ENCODE data around the gene SCO2.

Gene SCO2

GRCh38 chr22:50502096-50502495 lies 23.3 kb downstream of the SCO2 start:
- H3K4me3 ChIP-seq (ENCODE audit: severe bottlenecking), result no peak overlapping the region

GRCh38 chr22:50500452-50500851 lies 24.9 kb downstream of the SCO2 start:
- ATAC-seq (ENCODE audit: low read depth) (no peak), DNase-seq (ENCODE audit: low spot score) (no peak)
- no peak for TF ChIP-seq CTCF (IDR thresholded peaks at IDR 0.05; ENCODE audit: poor library complexity, severe bottlenecking)
- H3K27ac ChIP-seq (ENCODE audit: poor library complexity, severe bottlenecking), result no peak overlapping the region
- no peaks in the 10 kb centered on the region for H3K27me3 ChIP-seq (ENCODE audit: insufficient read depth, poor library complexity, severe bottlenecking)
- H3K36me3 ChIP-seq (ENCODE audit: low read depth), result peaks cover 12% of the 10 kb centered on the region
- H3K9me3 ChIP-seq (ENCODE audit: severe bottlenecking), result no peaks in the 10 kb centered on the region
- no peaks in the 10 kb centered on the region for H3K4me1 ChIP-seq (ENCODE audit: insufficient read depth, poor library complexity, severe bottlenecking)
- no peak overlapping the region for H3K4me3 ChIP-seq (ENCODE audit: severe bottlenecking)

More at GRCh38 chr22:50502096-50502495, 23.3 kb downstream of the SCO2 start:
- ATAC-seq (ENCODE audit: low read depth) (no peak), DNase-seq (ENCODE audit: low spot score) (no peak)
- H3K9me3 ChIP-seq (ENCODE audit: severe bottlenecking), result no peaks in the 10 kb centered on the region
- no peaks in the 10 kb centered on the region for H3K27me3 ChIP-seq (ENCODE audit: insufficient read depth, poor library complexity, severe bottlenecking)
- no peak overlapping the region for H3K27ac ChIP-seq (ENCODE audit: poor library complexity, severe bottlenecking)
- peaks cover 17% of the 10 kb centered on the region for H3K36me3 ChIP-seq (ENCODE audit: low read depth)
- no peak for TF ChIP-seq CTCF (IDR thresholded peaks at IDR 0.05; ENCODE audit: poor library complexity, severe bottlenecking)
- no peaks in the 10 kb centered on the region for H3K4me1 ChIP-seq (ENCODE audit: insufficient read depth, poor library complexity, severe bottlenecking)

GRCh38 chr22:50498322-50498890 lies 27.0 kb downstream of the SCO2 start:
- TF ChIP-seq CTCF (IDR thresholded peaks at IDR 0.05; ENCODE audit: poor library complexity, severe bottlenecking), result peak; percentile 58
- Histone ChIP-seq H3K36me3 (ENCODE audit: low read depth) (peaks cover 3% of the 10 kb centered on the region; the same call in 1 of the 2 replicates), H3K9me3 (ENCODE audit: severe bottlenecking) (no peaks in the 10 kb centered on the region), H3K27ac (ENCODE audit: poor library complexity, severe bottlenecking) (no peak overlapping the region), H3K4me1 (ENCODE audit: insufficient read depth, poor library complexity, severe bottlenecking) (no peaks in the 10 kb centered on the region), H3K27me3 (ENCODE audit: insufficient read depth, poor library complexity, severe bottlenecking) (no peaks in the 10 kb centered on the region), H3K4me3 (ENCODE audit: severe bottlenecking) (no peak overlapping the region)
- DNase-seq (ENCODE audit: low spot score) (no peak), ATAC-seq (ENCODE audit: low read depth) (peak; percentile 74)

GRCh38 chr22:50497093-50497492 lies 28.3 kb downstream of the SCO2 start:
- no peaks in the 10 kb centered on the region for H3K36me3 ChIP-seq (ENCODE audit: low read depth)
- no peaks in the 10 kb centered on the region for H3K9me3 ChIP-seq (ENCODE audit: severe bottlenecking)
- ATAC-seq (ENCODE audit: low read depth) (no peak), DNase-seq (ENCODE audit: low spot score) (no peak)
- TF ChIP-seq CTCF (IDR thresholded peaks at IDR 0.05; ENCODE audit: poor library complexity, severe bottlenecking), result no peak
- H3K4me3 ChIP-seq (ENCODE audit: severe bottlenecking), result no peak overlapping the region
- H3K27ac ChIP-seq (ENCODE audit: poor library complexity, severe bottlenecking), result no peak overlapping the region
- no peaks in the 10 kb centered on the region for H3K27me3 ChIP-seq (ENCODE audit: insufficient read depth, poor library complexity, severe bottlenecking)
- no peaks in the 10 kb centered on the region for H3K4me1 ChIP-seq (ENCODE audit: insufficient read depth, poor library complexity, severe bottlenecking)

- no peaks in the 10 kb centered on the region for H3K9me3 ChIP-seq (ENCODE audit: severe bottlenecking)
- DNase-seq (ENCODE audit: low spot score) (no peak), ATAC-seq (ENCODE audit: low read depth) (no peak)
- no peak for TF ChIP-seq CTCF (IDR thresholded peaks at IDR 0.05; ENCODE audit: poor library complexity, severe bottlenecking)
- H3K27me3 ChIP-seq (ENCODE audit: insufficient read depth, poor library complexity, severe bottlenecking), result no peaks in the 10 kb centered on the region
- no peaks in the 10 kb centered on the region for H3K36me3 ChIP-seq (ENCODE audit: low read depth)
- no peak overlapping the region for H3K4me3 ChIP-seq (ENCODE audit: severe bottlenecking)
- H3K4me1 ChIP-seq (ENCODE audit: insufficient read depth, poor library complexity, severe bottlenecking), result peaks cover 3% of the 10 kb centered on the region
- no peak overlapping the region for H3K27ac ChIP-seq (ENCODE audit: poor library complexity, severe bottlenecking)
Observed at GRCh38 chr22:50490531-50491308, 34.7 kb downstream of the SCO2 start.
